Gastrocnemius medialis (tissue), 4 donors: Measurements from ENCODE around the gene ADAM22.

Experiments used
- POLR2A ChIP-seq, 2 donors: fragments of 450-650 bp; IDR thresholded peaks; one replicate each; pipeline ENCODE4 v1.6.1; 2017; ENCODE audit warnings: antibody characterized with exemption in 2 of 2, mild to moderate bottlenecking in 2 of 2, moderate library complexity in 2 of 2
- TF ChIP-seq, protein P1 (sequence below), 5 experiments: fragments of 450-650 bp in 3 of 5; fragments of 200-600 bp in 2 of 5; sonication (generic) in 2 of 5; IDR thresholded peaks in 4 of 5; conservative IDR thresholded peaks in 1 of 5; 1 replicate in 4 of 5; 2 replicates in 1 of 5; pipeline ENCODE4 v1.5.1; 2016 to 2019; ENCODE audit warnings: antibody characterized with exemption in 5 of 5, mild to moderate bottlenecking in 3 of 5, moderate library complexity in 3 of 5

DNA sequence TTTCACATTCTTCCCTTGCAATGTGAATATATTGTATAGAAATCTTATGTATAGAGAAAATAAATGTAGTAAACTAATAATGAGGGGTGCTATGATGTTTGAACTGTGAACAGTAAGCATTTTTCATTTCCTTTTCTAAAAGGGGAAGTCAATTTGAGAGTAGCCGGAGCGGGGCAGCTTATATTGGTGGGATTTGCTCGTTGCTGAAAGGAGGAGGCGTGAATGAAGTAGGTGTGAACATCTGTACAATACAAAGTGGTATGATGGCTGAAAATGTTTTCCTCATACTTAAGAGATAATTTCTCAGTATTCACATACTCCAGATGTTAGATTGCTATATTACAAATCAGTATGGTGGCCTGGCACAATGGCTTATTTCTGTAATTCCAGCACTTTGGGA, 198.7 kb downstream of the ADAM22 start:
- TF ChIP-seq, protein P1, sequence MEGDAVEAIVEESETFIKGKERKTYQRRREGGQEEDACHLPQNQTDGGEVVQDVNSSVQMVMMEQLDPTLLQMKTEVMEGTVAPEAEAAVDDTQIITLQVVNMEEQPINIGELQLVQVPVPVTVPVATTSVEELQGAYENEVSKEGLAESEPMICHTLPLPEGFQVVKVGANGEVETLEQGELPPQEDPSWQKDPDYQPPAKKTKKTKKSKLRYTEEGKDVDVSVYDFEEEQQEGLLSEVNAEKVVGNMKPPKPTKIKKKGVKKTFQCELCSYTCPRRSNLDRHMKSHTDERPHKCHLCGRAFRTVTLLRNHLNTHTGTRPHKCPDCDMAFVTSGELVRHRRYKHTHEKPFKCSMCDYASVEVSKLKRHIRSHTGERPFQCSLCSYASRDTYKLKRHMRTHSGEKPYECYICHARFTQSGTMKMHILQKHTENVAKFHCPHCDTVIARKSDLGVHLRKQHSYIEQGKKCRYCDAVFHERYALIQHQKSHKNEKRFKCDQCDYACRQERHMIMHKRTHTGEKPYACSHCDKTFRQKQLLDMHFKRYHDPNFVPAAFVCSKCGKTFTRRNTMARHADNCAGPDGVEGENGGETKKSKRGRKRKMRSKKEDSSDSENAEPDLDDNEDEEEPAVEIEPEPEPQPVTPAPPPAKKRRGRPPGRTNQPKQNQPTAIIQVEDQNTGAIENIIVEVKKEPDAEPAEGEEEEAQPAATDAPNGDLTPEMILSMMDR (IDR thresholded peaks at IDR 0.05 in 4 of 5, conservative IDR thresholded peaks at IDR 0.05 in 1 of 5): no peak
- no peak for TF ChIP-seq POLR2A (IDR thresholded peaks at IDR 0.05)
